Peyer's patch (tissue), 4 donors: ENCODE measurements around the gene ERICH6B.

Experiments
- CTCF ChIP-seq, 6 experiments: fragments of 450-650 bp in 4 of 6; fragments of 200-600 bp in 2 of 6; sonication (generic) in 1 of 6; IDR thresholded peaks; one replicate each; pipeline ENCODE4 v1.5.1; 2017 to 2019; ENCODE audit warnings: antibody characterized with exemption in 6 of 6, mild to moderate bottlenecking in 3 of 6, moderate library complexity in 1 of 6
- POLR2A ChIP-seq, 2 donors: fragments of 450-650 bp; IDR thresholded peaks; one replicate each; pipeline ENCODE4 v1.5.1; 2017; ENCODE audit warnings: antibody characterized with exemption in 2 of 2, mild to moderate bottlenecking in 2 of 2, moderate library complexity in 2 of 2

- TF ChIP-seq CTCF (IDR thresholded peaks at IDR 0.05) (no peak), POLR2A (IDR thresholded peaks at IDR 0.05) (no peak)
These were observed 12.6 kb upstream of the ERICH6B start for GRCh38 chr13:45628094-45628493.
